ENCODE results near the gene MRPS25. TPM values are rescaled to one million over a fixed set of nuclear protein-coding genes. Genes with fewer than 3 reads are reported as not detected.

The MRPS25 gene
- polyA plus RNA-seq, 1 donor from 2014 or later: 74.4 TPM

DNA sequence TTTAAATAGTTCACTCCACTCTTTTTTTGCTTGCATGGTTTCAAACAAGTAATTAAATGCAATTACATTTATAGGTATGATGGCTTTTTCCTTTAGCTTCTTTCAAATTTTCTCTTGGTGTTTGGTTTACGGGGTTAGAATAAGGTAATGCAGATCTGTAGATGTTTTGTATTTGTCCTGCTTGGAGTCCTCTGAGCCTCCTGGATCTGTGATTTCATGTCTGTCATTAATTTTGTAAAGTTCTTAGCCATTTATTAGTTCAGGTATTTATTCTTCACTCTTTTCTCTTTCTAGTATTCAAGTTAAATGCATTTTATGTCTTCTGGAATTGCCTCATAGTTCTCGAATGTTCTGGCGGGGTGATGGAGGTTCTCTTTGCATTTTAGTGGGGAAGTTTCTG lies 1.4 kb upstream of the MRPS25 start:
- H3K9ac ChIP-seq (ENCODE audit: low read length): no peak overlapping the region
- H3K36me3 ChIP-seq (ENCODE audit: insufficient read depth, low read length): no peaks in the 10 kb centered on the region
- no peaks in the 10 kb centered on the region for H3K9me2 ChIP-seq (ENCODE audit: insufficient read depth, low read length)
- H3K27ac ChIP-seq (ENCODE audit: low read length): no peak overlapping the region
- H3K4me3 ChIP-seq (ENCODE audit: low read length): no peak overlapping the region
- no peak overlapping the region for H2AFZ ChIP-seq (ENCODE audit: low read depth, low read length)
- no peaks in the 10 kb centered on the region for H3K9me3 ChIP-seq (ENCODE audit: low read length)
- TF ChIP-seq POLR2AphosphoS5 (IDR thresholded peaks at IDR 0.05): no peak
- no peak for TF ChIP-seq TAF1 (IDR thresholded peaks at IDR 0.05; ENCODE audit: low read depth)
- TF ChIP-seq EP300 (conservative IDR thresholded peaks at IDR 0.05; ENCODE audit: poor library complexity, severe bottlenecking): no peak
- TF ChIP-seq MXI1 (conservative IDR thresholded peaks at IDR 0.05; ENCODE audit: poor library complexity, severe bottlenecking): no peak
- no peak for TF ChIP-seq EZH2 (IDR thresholded peaks at IDR 0.05; ENCODE audit: borderline replicate concordance, insufficient read depth, low read length, poor library complexity, severe bottlenecking)
- TF ChIP-seq, protein P1, sequence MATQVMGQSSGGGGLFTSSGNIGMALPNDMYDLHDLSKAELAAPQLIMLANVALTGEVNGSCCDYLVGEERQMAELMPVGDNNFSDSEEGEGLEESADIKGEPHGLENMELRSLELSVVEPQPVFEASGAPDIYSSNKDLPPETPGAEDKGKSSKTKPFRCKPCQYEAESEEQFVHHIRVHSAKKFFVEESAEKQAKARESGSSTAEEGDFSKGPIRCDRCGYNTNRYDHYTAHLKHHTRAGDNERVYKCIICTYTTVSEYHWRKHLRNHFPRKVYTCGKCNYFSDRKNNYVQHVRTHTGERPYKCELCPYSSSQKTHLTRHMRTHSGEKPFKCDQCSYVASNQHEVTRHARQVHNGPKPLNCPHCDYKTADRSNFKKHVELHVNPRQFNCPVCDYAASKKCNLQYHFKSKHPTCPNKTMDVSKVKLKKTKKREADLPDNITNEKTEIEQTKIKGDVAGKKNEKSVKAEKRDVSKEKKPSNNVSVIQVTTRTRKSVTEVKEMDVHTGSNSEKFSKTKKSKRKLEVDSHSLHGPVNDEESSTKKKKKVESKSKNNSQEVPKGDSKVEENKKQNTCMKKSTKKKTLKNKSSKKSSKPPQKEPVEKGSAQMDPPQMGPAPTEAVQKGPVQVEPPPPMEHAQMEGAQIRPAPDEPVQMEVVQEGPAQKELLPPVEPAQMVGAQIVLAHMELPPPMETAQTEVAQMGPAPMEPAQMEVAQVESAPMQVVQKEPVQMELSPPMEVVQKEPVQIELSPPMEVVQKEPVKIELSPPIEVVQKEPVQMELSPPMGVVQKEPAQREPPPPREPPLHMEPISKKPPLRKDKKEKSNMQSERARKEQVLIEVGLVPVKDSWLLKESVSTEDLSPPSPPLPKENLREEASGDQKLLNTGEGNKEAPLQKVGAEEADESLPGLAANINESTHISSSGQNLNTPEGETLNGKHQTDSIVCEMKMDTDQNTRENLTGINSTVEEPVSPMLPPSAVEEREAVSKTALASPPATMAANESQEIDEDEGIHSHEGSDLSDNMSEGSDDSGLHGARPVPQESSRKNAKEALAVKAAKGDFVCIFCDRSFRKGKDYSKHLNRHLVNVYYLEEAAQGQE (IDR thresholded peaks at IDR 0.05; ENCODE audit: borderline replicate concordance): no peak
- TF ChIP-seq CTCF (IDR thresholded peaks at IDR 0.05; ENCODE audit: poor library complexity, severe bottlenecking): no peak
- no peak for TF ChIP-seq RAD21 (conservative IDR thresholded peaks at IDR 0.05)
- no peak for TF ChIP-seq SMC3 (conservative IDR thresholded peaks at IDR 0.05; ENCODE audit: poor library complexity)
- no peaks in the 10 kb centered on the region for H3F3A ChIP-seq (ENCODE audit: insufficient read depth, low read length, poor library complexity, severe bottlenecking)
- H3K79me2 ChIP-seq (replicated peaks; ENCODE audit: insufficient read depth, low read length): peaks cover 18% of the 10 kb centered on the region
- H3K4me2 ChIP-seq (ENCODE audit: low read length): no peak overlapping the region
- no peaks in the 10 kb centered on the region for H3K27me3 ChIP-seq (ENCODE audit: insufficient read depth, low read depth, low read length)
- H4K20me1 ChIP-seq (ENCODE audit: insufficient read depth): no peaks in the 10 kb centered on the region

- H3K27ac ChIP-seq (ENCODE audit: low read length): no peak overlapping the region
- H3K9me3 ChIP-seq (ENCODE audit: low read length): no peaks in the 10 kb centered on the region
- H2AFZ ChIP-seq (ENCODE audit: low read depth, low read length): peak overlapping the region; percentile 51
- no peaks in the 10 kb centered on the region for H3K36me3 ChIP-seq (ENCODE audit: insufficient read depth, low read length)
- peak overlapping the region; percentile 81 for H3K4me2 ChIP-seq (ENCODE audit: low read length)
- no peaks in the 10 kb centered on the region for H3K9me2 ChIP-seq (ENCODE audit: insufficient read depth, low read length)
- H3K9ac ChIP-seq (ENCODE audit: low read length): peak overlapping the region; percentile 95
- H3K27me3 ChIP-seq (ENCODE audit: insufficient read depth, low read depth, low read length): no peaks in the 10 kb centered on the region
- H3K79me2 ChIP-seq (replicated peaks; ENCODE audit: insufficient read depth, low read length): peaks cover 18% of the 10 kb centered on the region
- TF ChIP-seq, protein P1 (IDR thresholded peaks at IDR 0.05; ENCODE audit: borderline replicate concordance): no peak
- no peak for TF ChIP-seq MXI1 (conservative IDR thresholded peaks at IDR 0.05; ENCODE audit: poor library complexity, severe bottlenecking)
- TF ChIP-seq RAD21 (conservative IDR thresholded peaks at IDR 0.05): no peak
- no peak for TF ChIP-seq TAF1 (IDR thresholded peaks at IDR 0.05; ENCODE audit: low read depth)
- no peak for TF ChIP-seq CTCF (IDR thresholded peaks at IDR 0.05; ENCODE audit: poor library complexity, severe bottlenecking)
- TF ChIP-seq EZH2 (IDR thresholded peaks at IDR 0.05; ENCODE audit: borderline replicate concordance, insufficient read depth, low read length, poor library complexity, severe bottlenecking): no peak
- no peak for TF ChIP-seq POLR2AphosphoS5 (IDR thresholded peaks at IDR 0.05)
- H3F3A ChIP-seq (ENCODE audit: insufficient read depth, low read length, poor library complexity, severe bottlenecking): no peaks in the 10 kb centered on the region
- H4K20me1 ChIP-seq (ENCODE audit: insufficient read depth): no peaks in the 10 kb centered on the region
- H3K4me3 ChIP-seq (ENCODE audit: low read length): peak overlapping the region; percentile 99
Measured at GRCh38 chr3:15065550-15066007, 464 bp upstream of the MRPS25 start.
